Measurements from ENCODE around the gene NEAT1.
A peak's percentile ranks its signal among the peaks of the same experiment; 100 is the strongest.

The NEAT1 gene

DNA sequence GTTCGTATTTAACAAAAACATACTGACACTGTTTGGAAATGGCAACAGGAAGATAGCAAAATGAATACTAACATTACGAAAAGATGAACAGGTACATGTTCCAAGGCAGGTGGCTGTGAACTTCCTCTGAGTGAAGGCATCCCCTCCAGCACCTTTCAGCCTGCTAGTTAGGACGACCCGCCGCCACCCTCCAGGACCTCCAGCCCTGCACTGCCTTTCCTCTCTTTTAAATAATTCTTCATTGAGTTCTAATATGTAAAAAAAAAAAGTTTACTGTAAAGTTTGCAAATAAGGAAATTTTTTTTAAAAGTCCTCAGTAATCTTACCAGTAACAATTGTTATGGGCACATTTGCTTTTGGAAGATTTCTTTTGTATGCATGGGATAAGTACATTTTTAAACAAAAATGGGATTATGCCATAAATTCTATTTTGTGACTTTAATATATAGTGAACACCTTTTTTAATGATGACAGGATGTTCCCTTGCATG lies 6.0 kb downstream of the NEAT1 start:
- H3K79me2 ChIP-seq (ENCODE audit: insufficient read depth, low read length) = peaks cover 97% of the 10 kb centered on the region
- peak overlapping the region; percentile 94 for H3K4me3 ChIP-seq (ENCODE audit: low read length, poor library complexity, severe bottlenecking)

DNA sequence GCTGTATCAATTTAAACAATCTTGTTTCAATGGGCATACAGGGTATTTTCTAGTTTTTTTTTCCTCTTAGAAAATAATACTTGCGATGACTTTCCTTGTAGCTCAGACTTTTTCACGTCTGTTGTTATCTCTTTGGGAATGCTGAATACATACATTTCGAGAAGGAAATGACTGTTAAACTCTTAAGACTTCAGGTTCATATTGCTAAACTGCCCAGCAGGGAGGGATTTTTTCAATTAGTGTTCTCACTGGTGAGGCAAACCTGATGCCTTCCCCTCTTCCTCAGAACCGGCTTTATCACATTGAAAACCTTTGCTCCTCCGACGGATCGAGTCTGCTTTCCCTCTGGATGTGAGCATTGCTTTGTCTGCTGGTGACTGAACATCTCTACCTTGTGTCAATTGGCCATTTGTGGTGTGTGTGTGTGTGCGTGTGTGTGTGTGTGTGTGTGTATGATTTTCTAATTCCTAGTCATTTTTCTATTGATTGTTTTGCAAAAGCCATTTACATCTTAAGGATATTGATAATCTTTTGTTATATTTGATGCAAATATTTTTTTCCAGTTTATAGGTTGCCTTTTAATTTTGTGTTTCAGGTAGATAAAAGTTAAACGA lies 6.6 kb downstream of the NEAT1 start:
- H3K4me3 ChIP-seq (ENCODE audit: low read length, poor library complexity, severe bottlenecking) = peak overlapping the region; percentile 94
- H2AFZ ChIP-seq (ENCODE audit: low read length) = no peak overlapping the region
- H3K36me3 ChIP-seq (ENCODE audit: insufficient read depth, low read length) = peaks cover under 1% of the 10 kb centered on the region
- peaks cover 84% of the 10 kb centered on the region for H4K20me1 ChIP-seq (ENCODE audit: insufficient read depth, low read length, poor library complexity, severe bottlenecking)
- peak overlapping the region; percentile 100 for H3K9ac ChIP-seq (ENCODE audit: low read depth, low read length, poor library complexity, severe bottlenecking)
- TF ChIP-seq CTCF (conservative IDR thresholded peaks at IDR 0.05; ENCODE audit: low read length) (no peak), EZH2phosphoT487 (IDR thresholded peaks at IDR 0.05; ENCODE audit: borderline replicate concordance) (no peak)
- H3K9me2 ChIP-seq (replicated peaks; ENCODE audit: low read depth, low read length) = no peaks in the 10 kb centered on the region
- H3K79me2 ChIP-seq (ENCODE audit: insufficient read depth, low read length) = peaks cover 95% of the 10 kb centered on the region
- peaks cover 82% of the 10 kb centered on the region for H3K4me1 ChIP-seq (ENCODE audit: insufficient read depth, low read length, poor library complexity, severe bottlenecking)
- peaks cover 28% of the 10 kb centered on the region for H3F3A ChIP-seq (ENCODE audit: low read depth)
- no peaks in the 10 kb centered on the region for H3K27me3 ChIP-seq (ENCODE audit: insufficient read depth, low read length, poor library complexity, severe bottlenecking)
- no peaks in the 10 kb centered on the region for H3K9me3 ChIP-seq (ENCODE audit: insufficient read depth, low read depth, low read length)
- peak overlapping the region; percentile 99 for H3K4me2 ChIP-seq (ENCODE audit: low read depth, low read length, poor library complexity, severe bottlenecking)

More for the DNA sequence above, 6.0 kb downstream of the NEAT1 start:
- Histone ChIP-seq H3K4me1 (ENCODE audit: insufficient read depth, low read length, poor library complexity, severe bottlenecking) (peaks cover 84% of the 10 kb centered on the region), H3K36me3 (ENCODE audit: insufficient read depth, low read length) (no peaks in the 10 kb centered on the region; the same call in 1 of the 2 replicates), H3K4me2 (ENCODE audit: low read depth, low read length, poor library complexity, severe bottlenecking) (peak overlapping the region; percentile 99), H3K27me3 (ENCODE audit: insufficient read depth, low read length, poor library complexity, severe bottlenecking) (no peaks in the 10 kb centered on the region), H3K9ac (ENCODE audit: low read depth, low read length, poor library complexity, severe bottlenecking) (peak overlapping the region; percentile 100), H2AFZ (ENCODE audit: low read length) (no peak overlapping the region), H4K20me1 (ENCODE audit: insufficient read depth, low read length, poor library complexity, severe bottlenecking) (peaks cover 90% of the 10 kb centered on the region), H3F3A (ENCODE audit: low read depth) (peaks cover 28% of the 10 kb centered on the region), H3K9me3 (ENCODE audit: insufficient read depth, low read depth, low read length) (no peaks in the 10 kb centered on the region), H3K9me2 (replicated peaks; ENCODE audit: low read depth, low read length) (no peaks in the 10 kb centered on the region)
- TF ChIP-seq EZH2phosphoT487 (IDR thresholded peaks at IDR 0.05; ENCODE audit: borderline replicate concordance) (no peak), CTCF (conservative IDR thresholded peaks at IDR 0.05; ENCODE audit: low read length) (no peak)

GRCh38 chr11:65429724-65430405 lies 7.3 kb downstream of the NEAT1 start:
- Histone ChIP-seq H2AFZ (ENCODE audit: low read length) (no peak overlapping the region), H3K27me3 (ENCODE audit: insufficient read depth, low read length, poor library complexity, severe bottlenecking) (no peaks in the 10 kb centered on the region), H3K4me3 (ENCODE audit: low read length, poor library complexity, severe bottlenecking) (peak overlapping the region; percentile 94), H3F3A (ENCODE audit: low read depth) (peaks cover 28% of the 10 kb centered on the region), H3K9me2 (replicated peaks; ENCODE audit: low read depth, low read length) (no peaks in the 10 kb centered on the region), H3K4me2 (ENCODE audit: low read depth, low read length, poor library complexity, severe bottlenecking) (peak overlapping the region; percentile 99), H3K9ac (ENCODE audit: low read depth, low read length, poor library complexity, severe bottlenecking) (peak overlapping the region; percentile 100), H3K36me3 (ENCODE audit: insufficient read depth, low read length) (peaks cover 5% of the 10 kb centered on the region), H3K9me3 (ENCODE audit: insufficient read depth, low read depth, low read length) (no peaks in the 10 kb centered on the region), H4K20me1 (ENCODE audit: insufficient read depth, low read length, poor library complexity, severe bottlenecking) (peaks cover 77% of the 10 kb centered on the region), H3K4me1 (ENCODE audit: insufficient read depth, low read length, poor library complexity, severe bottlenecking) (peaks cover 79% of the 10 kb centered on the region), H3K79me2 (ENCODE audit: insufficient read depth, low read length) (peaks cover 95% of the 10 kb centered on the region)
- no peak for TF ChIP-seq EZH2phosphoT487 (IDR thresholded peaks at IDR 0.05; ENCODE audit: borderline replicate concordance)
- no peak for TF ChIP-seq CTCF (conservative IDR thresholded peaks at IDR 0.05; ENCODE audit: low read length)
